ENCODE data around the gene UBL3.

UBL3 gene

GRCh38 chr13:29840585-29840984, 9.8 kb downstream of the UBL3 start:
- no peak for TF ChIP-seq CTCF (IDR thresholded peaks at IDR 0.05; ENCODE audit: borderline replicate concordance, insufficient read depth, low read depth, low read length)

DNA sequence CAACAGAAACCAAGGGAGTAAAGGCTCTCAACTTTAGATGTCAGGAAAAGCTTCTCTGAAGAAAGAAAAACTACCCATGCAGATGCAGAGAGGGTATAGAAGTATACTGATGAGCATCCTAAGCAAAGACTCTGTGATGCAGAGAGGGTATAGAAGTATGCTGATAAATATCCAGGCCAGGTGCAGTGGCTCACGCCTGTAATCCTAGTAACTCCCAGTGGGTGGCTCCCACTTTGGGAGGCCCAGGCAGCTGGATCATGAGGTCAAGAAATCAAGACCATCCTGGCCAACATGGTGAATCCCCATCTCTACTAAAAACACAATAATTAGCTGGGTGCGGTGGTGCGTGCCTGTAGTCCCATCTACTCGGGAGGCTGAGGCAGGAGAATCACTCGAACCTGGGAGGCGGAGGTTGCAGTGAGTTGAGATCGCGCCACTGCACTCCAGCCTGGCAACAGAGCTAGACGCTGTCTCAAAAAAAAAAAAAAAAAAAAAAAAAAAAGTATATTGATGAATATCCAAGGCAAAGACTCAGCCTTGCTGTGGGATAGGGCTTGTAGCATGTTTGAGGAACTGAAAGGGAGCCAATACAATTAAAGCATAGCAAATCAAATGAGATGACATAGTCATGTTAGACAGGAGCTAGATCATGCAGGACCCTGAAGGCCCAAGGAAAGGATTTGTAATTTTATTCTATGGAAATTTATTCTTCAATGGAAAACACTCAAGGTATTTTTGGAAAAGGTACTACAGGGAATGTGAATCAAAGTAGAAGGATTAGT, 14.9 kb downstream of the UBL3 start:
- no peak overlapping the region for H3K4me3 ChIP-seq (ENCODE audit: low read depth, low read length)
- no peak for TF ChIP-seq CTCF (IDR thresholded peaks at IDR 0.05; ENCODE audit: borderline replicate concordance, insufficient read depth, low read depth, low read length)

More at GRCh38 chr13:29840585-29840984, 9.8 kb downstream of the UBL3 start:
- H3K4me3 ChIP-seq (ENCODE audit: low read depth, low read length) = no peak overlapping the region

- TF ChIP-seq CTCF (IDR thresholded peaks at IDR 0.05; ENCODE audit: borderline replicate concordance, insufficient read depth, low read depth, low read length) = no peak
- H3K4me3 ChIP-seq (ENCODE audit: low read depth, low read length) = no peak overlapping the region
Measured at GRCh38 chr13:29832761-29833298, 17.6 kb downstream of the UBL3 start.

GRCh38 chr13:29830000-29830399, 20.4 kb downstream of the UBL3 start:
- H3K4me3 ChIP-seq (ENCODE audit: low read depth, low read length) = no peak overlapping the region
- TF ChIP-seq CTCF (IDR thresholded peaks at IDR 0.05; ENCODE audit: borderline replicate concordance, insufficient read depth, low read depth, low read length) = no peak

GRCh38 chr13:29819143-29819542, 31.3 kb downstream of the UBL3 start:
- no peak for TF ChIP-seq CTCF (IDR thresholded peaks at IDR 0.05; ENCODE audit: borderline replicate concordance, insufficient read depth, low read depth, low read length)
- no peak overlapping the region for H3K4me3 ChIP-seq (ENCODE audit: low read depth, low read length)

GRCh38 chr13:29817604-29818378, 32.6 kb downstream of the UBL3 start:
- no peak overlapping the region for H3K4me3 ChIP-seq (ENCODE audit: low read depth, low read length)
- no peak for TF ChIP-seq CTCF (IDR thresholded peaks at IDR 0.05; ENCODE audit: borderline replicate concordance, insufficient read depth, low read depth, low read length)
